Brain microvascular endothelial cell (primary cell): ENCODE results near the gene PRKG1.

Experiments used
- DNase-seq: peaks from one replicate; pipeline ENCODE4 v3.0.0-alpha.2; 2020
- H3K27ac ChIP-seq: fragments of 250-450 bp; sonication (Bioruptor Pico); 2 replicates; pipeline ENCODE4 v1.5.1; 2020; ENCODE audit warnings: mild to moderate bottlenecking, moderate library complexity
- H3K27me3 ChIP-seq: fragments of 250-450 bp; sonication (Bioruptor Pico); replicated peaks from 2 replicates; pipeline ENCODE4 v1.5.1; 2020; ENCODE audit warnings: mild to moderate bottlenecking
- H3K36me3 ChIP-seq: fragments of 250-450 bp; sonication (Bioruptor Pico); replicated peaks from 2 replicates; pipeline ENCODE4 v1.5.1; 2020; ENCODE audit warnings: mild to moderate bottlenecking
- H3K4me3 ChIP-seq: 2 replicates; pipeline ENCODE4 v1.5.1; 2011; ENCODE audit warnings: low read depth, mild to moderate bottlenecking, control low read depth, low read length, moderate library complexity
- in situ Hi-C: cut with HindIII; loops from 2 replicates; pipeline ENCODE4 v1.10.0; 2017; ENCODE audit warnings: low sequenced_read_pairs, low pct_ligation_motif_present
- TF ChIP-seq, protein P1 (sequence below): IDR thresholded peaks from 2 replicates; pipeline ENCODE4 v1.5.1; 2011; ENCODE audit warnings: low read depth, mild to moderate bottlenecking, moderate library complexity, low read length, control low read depth, inconsistent platforms; ENCODE audit errors: missing control alignments

The PRKG1 gene

DNA sequence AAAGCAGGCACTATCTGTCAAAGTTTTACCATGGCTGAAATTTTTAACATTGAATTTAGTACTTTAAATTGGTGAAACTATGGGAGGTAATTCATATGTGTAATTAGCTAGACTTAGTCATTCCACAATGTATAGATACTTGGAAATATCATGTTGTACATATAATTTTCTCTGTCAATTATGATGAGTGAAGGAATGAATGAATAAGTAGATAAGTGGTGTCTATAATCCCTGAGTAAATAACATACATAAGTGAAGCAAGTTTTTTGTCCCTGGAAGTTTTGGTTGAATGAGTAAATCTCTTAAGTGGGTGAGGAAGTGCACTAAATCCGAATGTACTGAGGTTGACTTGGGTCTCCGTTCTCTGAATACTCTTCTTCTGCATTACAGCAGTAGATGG lies 424.1 kb downstream of the PRKG1 start:
- TF ChIP-seq, protein P1, sequence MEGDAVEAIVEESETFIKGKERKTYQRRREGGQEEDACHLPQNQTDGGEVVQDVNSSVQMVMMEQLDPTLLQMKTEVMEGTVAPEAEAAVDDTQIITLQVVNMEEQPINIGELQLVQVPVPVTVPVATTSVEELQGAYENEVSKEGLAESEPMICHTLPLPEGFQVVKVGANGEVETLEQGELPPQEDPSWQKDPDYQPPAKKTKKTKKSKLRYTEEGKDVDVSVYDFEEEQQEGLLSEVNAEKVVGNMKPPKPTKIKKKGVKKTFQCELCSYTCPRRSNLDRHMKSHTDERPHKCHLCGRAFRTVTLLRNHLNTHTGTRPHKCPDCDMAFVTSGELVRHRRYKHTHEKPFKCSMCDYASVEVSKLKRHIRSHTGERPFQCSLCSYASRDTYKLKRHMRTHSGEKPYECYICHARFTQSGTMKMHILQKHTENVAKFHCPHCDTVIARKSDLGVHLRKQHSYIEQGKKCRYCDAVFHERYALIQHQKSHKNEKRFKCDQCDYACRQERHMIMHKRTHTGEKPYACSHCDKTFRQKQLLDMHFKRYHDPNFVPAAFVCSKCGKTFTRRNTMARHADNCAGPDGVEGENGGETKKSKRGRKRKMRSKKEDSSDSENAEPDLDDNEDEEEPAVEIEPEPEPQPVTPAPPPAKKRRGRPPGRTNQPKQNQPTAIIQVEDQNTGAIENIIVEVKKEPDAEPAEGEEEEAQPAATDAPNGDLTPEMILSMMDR = no peak
- H3K27ac ChIP-seq = no peak overlapping the region
- in situ Hi-C loops = no loop called here
- H3K27me3 ChIP-seq = no peaks in the 10 kb centered on the region
- no peak for DNase-seq
- no peak overlapping the region for H3K4me3 ChIP-seq
- no peaks in the 10 kb centered on the region for H3K36me3 ChIP-seq

DNA sequence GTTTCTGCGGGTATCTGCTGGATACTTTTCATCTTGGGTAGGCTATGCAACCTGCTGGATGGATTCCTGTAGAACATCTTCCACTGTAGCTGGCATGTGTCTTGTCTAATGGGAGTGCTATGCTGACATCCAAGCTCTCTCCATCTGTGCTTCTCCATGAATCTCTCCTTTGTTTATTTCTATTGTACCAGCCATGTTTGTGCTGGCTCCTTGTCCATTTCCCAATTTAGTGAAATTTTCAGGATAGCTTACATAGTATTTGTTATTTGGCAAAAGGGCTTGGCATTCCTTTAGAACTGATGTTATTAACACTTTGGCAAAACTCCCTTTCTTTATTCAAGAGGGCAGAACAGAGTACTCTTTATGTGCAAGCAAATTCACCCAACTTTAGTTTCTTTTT lies 427.1 kb downstream of the PRKG1 start:
- Histone ChIP-seq H3K4me3 (no peak overlapping the region), H3K27me3 (no peaks in the 10 kb centered on the region), H3K36me3 (no peaks in the 10 kb centered on the region), H3K27ac (no peak overlapping the region)
- TF ChIP-seq, protein P1 = no peak
- no peak for DNase-seq
- in situ Hi-C loops = no loop called here

DNA sequence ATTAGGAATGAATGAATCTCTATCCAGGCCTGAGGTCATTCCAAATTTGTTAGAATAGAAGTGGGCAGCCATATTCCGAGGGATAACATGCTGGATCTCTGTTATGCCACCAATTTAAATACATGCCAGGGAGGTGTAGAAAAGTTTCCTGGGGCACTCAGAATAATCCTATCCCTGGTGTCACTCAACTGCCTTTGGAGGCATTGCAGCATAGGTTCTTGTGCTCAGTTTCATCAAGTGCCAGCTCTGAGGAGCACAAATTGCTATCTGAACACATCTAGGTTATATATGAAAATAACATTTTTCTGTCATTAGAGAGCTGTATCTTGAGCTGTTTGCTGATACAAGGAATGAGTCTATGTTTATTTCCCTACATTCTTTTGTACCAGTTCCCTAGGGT lies 427.8 kb downstream of the PRKG1 start:
- Histone ChIP-seq H3K27ac (no peak overlapping the region), H3K27me3 (no peaks in the 10 kb centered on the region), H3K4me3 (no peak overlapping the region), H3K36me3 (no peaks in the 10 kb centered on the region)
- in situ Hi-C loops = no loop called here
- no peak for DNase-seq
- TF ChIP-seq, protein P1 = no peak

DNA sequence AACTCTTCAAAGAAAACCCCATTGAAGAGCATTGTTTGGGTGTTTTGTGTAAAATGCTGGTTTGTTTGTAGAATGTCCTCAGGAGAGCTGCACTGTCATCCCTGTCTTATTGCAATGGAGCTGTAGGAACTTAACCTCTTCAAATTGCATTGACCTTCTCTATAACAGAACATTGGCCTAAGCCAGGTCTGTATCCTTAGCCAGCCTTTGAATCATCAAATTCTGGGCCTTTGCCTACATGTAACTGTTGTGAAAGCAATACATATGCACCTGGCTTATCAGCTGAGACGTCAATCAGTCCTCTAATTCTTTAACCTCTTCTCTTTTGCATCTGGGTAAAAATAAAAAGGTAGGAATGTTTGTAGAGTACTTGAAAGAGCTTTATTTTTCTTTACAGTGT lies 429.1 kb downstream of the PRKG1 start:
- TF ChIP-seq, protein P1 = no peak
- Histone ChIP-seq H3K27me3 (no peaks in the 10 kb centered on the region), H3K36me3 (no peaks in the 10 kb centered on the region), H3K27ac (no peak overlapping the region), H3K4me3 (no peak overlapping the region)
- DNase-seq = no peak
- in situ Hi-C loops = no loop called here

DNA sequence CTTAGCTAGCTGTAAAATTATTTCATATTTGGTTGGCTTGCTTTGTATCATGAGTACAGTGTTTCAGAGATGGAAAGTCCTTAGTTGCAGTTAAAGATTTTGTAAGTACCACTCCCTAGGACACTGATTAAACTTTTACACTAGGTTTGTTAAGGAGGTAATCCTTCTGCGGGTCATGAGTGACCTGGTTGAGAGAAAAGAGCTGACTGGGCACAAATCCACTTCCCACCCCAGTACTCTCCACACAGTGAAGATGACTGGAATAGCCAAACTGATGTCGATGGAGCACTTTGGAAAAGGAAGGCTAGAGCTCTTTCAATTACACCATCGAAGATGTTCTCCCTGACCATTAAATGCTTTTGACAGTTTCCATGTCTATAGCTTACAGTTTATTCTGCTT lies 433.2 kb downstream of the PRKG1 start:
- TF ChIP-seq, protein P1 = no peak
- DNase-seq = no peak
- no peak overlapping the region for H3K27ac ChIP-seq
- no peaks in the 10 kb centered on the region for H3K27me3 ChIP-seq
- H3K4me3 ChIP-seq = no peak overlapping the region
- in situ Hi-C loops = no loop called here
- H3K36me3 ChIP-seq = no peaks in the 10 kb centered on the region

DNA sequence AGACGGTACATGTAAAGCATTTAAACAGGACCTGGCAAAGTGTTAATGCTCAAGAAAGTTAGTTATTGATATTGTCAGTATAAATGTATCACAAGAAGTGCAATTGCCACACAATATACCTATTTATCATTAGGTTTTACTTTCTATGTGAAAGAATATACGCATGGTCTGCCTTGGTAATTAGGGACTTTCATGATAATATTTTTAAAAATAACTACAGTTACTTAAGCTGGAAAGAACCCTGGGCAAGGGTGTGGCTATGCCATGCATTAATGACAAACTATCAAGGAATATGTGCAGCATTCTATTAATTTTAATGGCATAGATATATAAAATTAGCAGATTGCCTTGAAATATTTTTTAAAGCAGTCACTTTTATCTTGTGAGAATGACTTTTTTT lies 433.9 kb downstream of the PRKG1 start:
- Histone ChIP-seq H3K36me3 (no peaks in the 10 kb centered on the region), H3K4me3 (no peak overlapping the region), H3K27ac (no peak overlapping the region), H3K27me3 (no peaks in the 10 kb centered on the region)
- DNase-seq = no peak
- in situ Hi-C loops = no loop called here
- TF ChIP-seq, protein P1 = no peak
